T-helper 2 cell treated with Interferon-gamma antibody and Interleukin-4, amounts not matched to agents 100 ng/mL and 5 ng/mL, for 36 hours (primary cell): ENCODE data around the gene PPIL1. TPM values are rescaled to one million over a fixed set of nuclear protein-coding genes. Genes with fewer than 3 reads are reported as not detected.

ENCODE experiments used
- intact Hi-C: fragments of 100-400 bp; cut with micrococcal nuclease; formaldehyde crosslinking; loops from one replicate; pipeline ENCODE4 v1.15.1; 2023
- total RNA-seq: library from RNA; stranded (reverse); gene quantifications from 2 replicates; pipeline ENCODE4 v1.2.3, GENCODE V29; 2022

Gene PPIL1
- total RNA-seq, 1 donor from 2014 or later: 41.1 TPM

GRCh38 chr6:36890112-36890663 lies 15.6 kb upstream of the PPIL1 start:
- intact Hi-C loops: no loop called here

GRCh38 chr6:36888654-36889481 lies 14.3 kb upstream of the PPIL1 start:
- intact Hi-C loops: loop anchor here (5.0 kb wide), 2 partner anchors 283 to 543 kb away; partner anchors contain the start of genes CMTR1 and PIM1

- intact Hi-C loops: loop anchor here (5.0 kb wide), 2 partner anchors 284 to 544 kb away; partner anchors contain the start of genes CMTR1 and PIM1
Measured at GRCh38 chr6:36888115-36888643, 13.6 kb upstream of the PPIL1 start.

- intact Hi-C loops: loop anchor here (5.0 kb wide), 2 partner anchors 285 to 545 kb away; partner anchors contain the start of genes CMTR1 and PIM1
Measured at GRCh38 chr6:36886950-36887618, 12.5 kb upstream of the PPIL1 start.

DNA sequence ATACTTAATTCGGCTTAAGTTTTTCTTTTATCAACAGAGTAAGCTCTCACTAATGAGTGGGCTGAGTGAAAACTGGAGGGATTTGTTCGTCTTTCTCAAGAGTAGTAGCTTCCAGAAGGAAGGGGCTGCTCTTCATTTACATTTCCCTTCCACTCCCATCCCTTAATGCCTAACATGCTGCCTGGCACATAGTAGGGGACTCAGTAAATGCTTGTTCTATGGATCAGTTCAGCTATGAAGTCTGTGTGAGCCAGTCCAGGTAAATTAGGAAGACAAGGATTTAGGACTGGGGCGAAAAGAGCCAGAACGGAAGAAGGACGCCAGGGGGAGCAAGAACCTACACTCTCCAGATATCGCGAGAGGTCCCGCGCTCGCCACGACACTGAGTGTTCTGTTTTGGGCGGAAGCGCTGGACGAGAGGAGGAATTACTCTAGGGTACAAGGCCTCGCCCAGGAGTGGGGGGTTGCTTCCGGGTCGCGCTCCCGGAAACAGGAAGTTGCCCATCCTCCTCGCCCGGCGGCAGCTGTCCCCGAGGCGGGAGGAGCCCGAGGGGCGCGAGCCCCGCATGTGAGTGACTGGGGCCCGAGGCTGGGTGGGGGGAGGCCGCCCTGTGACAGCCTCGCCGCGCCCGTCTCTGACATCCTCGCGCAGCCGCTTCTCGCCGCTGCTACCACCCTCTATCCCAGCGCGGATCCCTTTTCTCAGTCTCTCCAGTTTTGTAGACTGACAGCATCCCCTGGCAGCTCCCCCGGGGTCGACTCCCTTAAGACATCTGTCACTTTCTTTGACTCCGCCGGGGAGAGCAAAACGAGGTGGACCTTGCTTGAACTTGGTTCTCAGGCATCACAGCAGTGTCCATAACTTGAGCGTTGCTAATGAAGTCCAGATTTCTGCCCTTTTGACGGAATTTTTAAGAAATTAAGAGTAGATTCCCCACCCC lies 11.1 kb upstream of the PPIL1 start, which contains the start of gene C6orf89:
TSS of gene C6orf89 (plus strand) at position 492 of the 941 bp plus-strand sequence. CDS start 13,493 bp downstream, outside the sequence.
- intact Hi-C loops: loop anchor here (1.0 to 5.0 kb wide), 9 partner anchors 10 to 547 kb away; partner anchors contain the start of genes CMTR1, MTCH1 and PIM1

- intact Hi-C loops: loop anchor here (1.0 to 5.0 kb wide), 9 partner anchors 9 to 548 kb away; partner anchors contain the start of genes CMTR1, MTCH1 and PIM1
Measured at GRCh38 chr6:36884610-36885009, 10.0 kb upstream of the PPIL1 start.

- intact Hi-C loops: loop anchor here (1.0 to 10.0 kb wide), 4 partner anchors 10 to 280 kb away; partner anchors contain the start of genes C6orf89 and SRSF3
Measured at GRCh38 chr6:36875250-36875633, 639 bp upstream of the PPIL1 start.

DNA sequence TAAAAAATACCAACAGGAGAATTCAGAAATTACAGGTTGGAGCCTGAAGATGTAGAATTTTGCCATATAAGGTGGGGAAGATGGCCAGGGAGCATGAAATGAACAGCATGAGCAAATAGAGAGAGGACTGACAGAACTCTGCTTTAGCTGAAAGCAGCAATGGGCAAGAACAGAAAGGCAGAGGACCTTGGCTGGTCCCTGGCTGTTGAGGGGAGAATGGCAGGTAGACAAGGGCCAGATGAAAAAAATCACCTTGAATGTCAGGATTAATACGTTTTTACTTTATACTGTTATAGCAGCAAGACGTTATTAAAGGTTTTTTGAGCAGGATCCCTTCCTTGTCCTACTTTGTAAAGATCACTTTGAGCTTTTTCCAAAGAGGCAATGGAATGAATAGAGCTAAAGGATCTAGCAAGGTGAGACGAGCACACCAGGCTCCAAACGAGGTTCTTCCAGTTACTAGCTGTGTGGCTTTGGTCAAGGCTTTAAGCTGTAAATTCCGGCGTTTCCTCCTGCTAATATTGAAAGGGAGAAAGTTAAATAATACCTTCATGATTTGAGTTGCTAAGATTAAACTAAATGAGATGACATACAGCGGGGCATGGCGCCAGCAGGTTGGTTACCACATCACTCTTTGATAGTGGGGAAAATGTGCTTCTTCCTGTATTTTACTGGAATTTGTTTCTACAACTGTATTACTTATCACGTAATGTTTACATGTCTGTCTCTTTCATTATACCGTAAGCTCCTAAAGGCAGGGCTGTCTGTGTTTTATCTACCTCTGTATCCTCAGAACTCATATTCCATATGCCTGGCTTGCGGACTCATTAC lies 776 bp downstream of the PPIL1 start:
- intact Hi-C loops: loop anchor here (2.0 to 10.0 kb wide), 3 partner anchors 39 to 293 kb away; partner anchors contain the start of gene SRSF3

GRCh38 chr6:36873115-36873514 lies 1.5 kb downstream of the PPIL1 start:
- intact Hi-C loops: loop anchor here (5.0 to 10.0 kb wide), 2 partner anchors 278 to 294 kb away; partner anchors contain the start of gene SRSF3

DNA sequence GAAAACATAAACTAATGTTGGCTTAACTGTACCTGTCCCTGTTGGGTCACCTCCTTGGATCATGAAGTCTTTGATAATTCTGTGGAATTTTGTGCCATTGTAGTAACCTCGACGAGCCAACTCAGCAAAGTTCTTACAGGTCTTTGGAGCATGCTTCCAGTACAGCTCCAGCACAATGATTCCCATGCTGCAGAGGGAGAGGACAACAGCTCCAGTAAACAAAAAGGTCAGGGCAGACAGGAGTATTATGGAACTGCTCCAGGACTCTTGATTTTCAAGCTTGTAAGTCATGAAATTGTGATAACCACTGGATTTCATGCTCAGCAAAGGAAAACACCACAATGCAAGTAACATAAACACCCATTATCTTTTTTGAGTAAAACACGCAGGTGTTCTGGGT lies 2.9 kb downstream of the PPIL1 start:
- intact Hi-C loops: loop anchor here (5.0 to 10.0 kb wide), 2 partner anchors 277 to 296 kb away; partner anchors contain the start of gene SRSF3

GRCh38 chr6:36867471-36868224 lies 7.0 kb downstream of the PPIL1 start:
- intact Hi-C loops: no loop called here

DNA sequence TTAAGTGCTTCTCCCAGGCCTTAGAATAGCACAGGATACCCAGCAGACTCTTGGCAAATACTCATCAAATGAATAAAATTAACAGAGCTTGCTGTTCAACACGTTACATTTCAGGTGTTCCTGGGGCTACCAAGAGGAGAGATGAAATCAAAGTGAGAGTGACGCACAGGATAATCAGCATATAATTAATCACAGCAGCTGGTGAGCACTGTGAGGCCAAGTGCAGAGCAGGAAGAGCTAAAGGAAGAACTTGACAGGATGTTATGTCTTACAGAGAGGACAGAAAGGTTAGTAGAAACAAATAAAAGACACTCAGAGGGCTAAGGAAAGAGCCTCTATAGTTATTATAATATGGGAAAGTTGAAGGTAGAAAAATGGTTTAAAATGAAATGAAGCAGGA lies 8.8 kb downstream of the PPIL1 start:
- intact Hi-C loops: no loop called here

GRCh38 chr6:36863670-36864540 lies 10.7 kb downstream of the PPIL1 start:
- intact Hi-C loops: no loop called here

DNA sequence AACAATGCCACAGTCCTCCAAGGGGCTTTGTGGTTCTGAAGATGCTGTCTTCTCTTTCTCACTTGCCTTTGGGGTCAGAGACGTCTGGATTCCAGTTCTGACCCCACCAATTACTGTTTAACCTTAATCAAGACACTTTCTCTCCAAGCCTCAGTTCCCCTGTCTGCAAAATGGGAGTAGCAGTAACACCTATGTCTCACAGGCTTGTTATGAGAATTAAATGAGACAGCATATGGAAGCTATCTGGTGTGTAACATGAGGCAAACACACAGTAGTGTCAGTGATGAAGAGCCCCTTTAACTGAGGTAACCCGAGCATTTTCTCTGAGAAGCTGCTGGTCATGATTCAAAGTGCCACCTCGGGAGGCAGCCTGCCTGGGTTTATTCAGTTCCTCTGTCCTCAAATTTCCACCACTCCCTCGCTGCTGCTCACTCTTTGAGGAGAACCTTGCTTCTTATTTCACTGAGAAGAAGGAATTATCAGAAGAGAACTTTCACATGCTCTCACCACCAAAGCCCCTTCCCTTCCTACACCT lies 11.7 kb downstream of the PPIL1 start:
- intact Hi-C loops: no loop called here

DNA sequence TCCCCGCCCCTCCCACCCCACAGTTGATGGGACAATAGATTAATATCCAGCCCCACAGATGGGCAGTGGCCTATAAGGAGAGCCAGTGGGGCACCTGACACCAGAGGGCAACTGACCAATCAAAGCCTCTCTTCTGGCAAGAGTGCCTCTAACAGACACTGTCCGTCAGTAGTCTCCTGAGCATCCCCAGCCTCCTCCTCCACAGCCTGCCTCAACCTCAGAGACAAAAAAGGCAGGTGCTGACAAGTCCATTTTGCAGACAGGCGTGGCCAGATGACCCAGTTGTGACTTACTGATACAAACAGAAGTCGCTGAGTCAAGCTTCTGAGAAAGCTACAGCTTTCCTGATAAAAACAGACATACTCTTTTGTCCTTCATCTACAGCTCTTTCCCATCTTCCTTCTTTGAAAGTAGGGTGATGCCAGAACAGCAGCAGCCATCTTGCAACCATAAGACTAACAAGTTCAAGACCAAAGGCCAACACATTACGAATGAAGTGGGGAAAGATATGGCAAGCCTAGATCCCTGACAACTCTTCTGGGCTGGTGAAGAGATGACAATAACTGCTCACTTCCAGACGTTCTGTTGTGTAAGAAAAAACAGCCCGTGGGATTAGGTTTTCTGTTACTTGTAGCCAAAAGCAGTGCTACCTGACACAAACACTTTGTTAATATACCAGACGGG lies 12.3 kb downstream of the PPIL1 start:
- intact Hi-C loops: no loop called here

GRCh38 chr6:36860126-36860525 lies 14.5 kb downstream of the PPIL1 start:
- intact Hi-C loops: no loop called here
